GM12801 (cell line): ENCODE data around the gene CEP112.

ENCODE experiments used
- CTCF ChIP-seq: IDR thresholded peaks from one replicate; pipeline ENCODE4 v1.5.1; 2011; ENCODE audit warnings: control low read depth; ENCODE audit not compliant: insufficient read length; ENCODE audit errors: extremely low read depth

The CEP112 gene

GRCh38 chr17:65794572-65794971 lies 397.4 kb downstream of the CEP112 start:
- TF ChIP-seq CTCF = no peak

- no peak for TF ChIP-seq CTCF
Observed at GRCh38 chr17:65790241-65790640, 401.7 kb downstream of the CEP112 start.

GRCh38 chr17:65787503-65787902 lies 404.4 kb downstream of the CEP112 start:
- TF ChIP-seq CTCF = no peak

- TF ChIP-seq CTCF = no peak
Observed at GRCh38 chr17:65786479-65786878, 405.5 kb downstream of the CEP112 start.

GRCh38 chr17:65785109-65785508 lies 406.8 kb downstream of the CEP112 start:
- TF ChIP-seq CTCF = no peak

- no peak for TF ChIP-seq CTCF
Observed at GRCh38 chr17:65783845-65784334, 408.0 kb downstream of the CEP112 start.

- TF ChIP-seq CTCF = no peak
Observed at GRCh38 chr17:65780111-65780510, 411.8 kb downstream of the CEP112 start.

GRCh38 chr17:65776890-65777289 lies 415.0 kb downstream of the CEP112 start:
- no peak for TF ChIP-seq CTCF
